MG63 (cell line): Measurements from ENCODE around the gene F11. TPM values are rescaled to one million over a fixed set of nuclear protein-coding genes. Genes with fewer than 3 reads are reported as not detected.

ENCODE experiments used
- DNase-seq: peaks from one replicate; pipeline ENCODE4 v3.0.0-alpha.2; 2020
- H3K27me3 ChIP-seq: fragments of 250-450 bp; sonication (Bioruptor Pico); 2 replicates; pipeline ENCODE4 v1.5.1; 2020; ENCODE audit warnings: mild to moderate bottlenecking, moderate library complexity
- H3K36me3 ChIP-seq: fragments of 250-450 bp; sonication (Bioruptor Pico); 2 replicates; pipeline ENCODE4 v1.5.1; 2020; ENCODE audit warnings: mild to moderate bottlenecking, moderate library complexity
- H3K4me3 ChIP-seq: fragments of 250-450 bp; sonication (Bioruptor Pico); 2 replicates; pipeline ENCODE4 v1.5.1; 2020; ENCODE audit warnings: mild to moderate bottlenecking, moderate library complexity
- H3K9me3 ChIP-seq: fragments of 250-450 bp; sonication (Bioruptor Pico); 2 replicates; pipeline ENCODE4 v1.5.1; 2020; ENCODE audit warnings: mild to moderate bottlenecking, moderate library complexity
- total RNA-seq: library from RNA; depleted of rRNA; stranded (reverse); fragments of >200 nt; shearing (Covaris generic); gene quantifications from 2 replicates; pipeline ENCODE4 v1.2.3, GENCODE V29; 2014; ENCODE audit warnings: low replicate concordance; rRNA removed

Gene F11
- total RNA-seq, 1 experiment from 2014 or later = not detected

DNA sequence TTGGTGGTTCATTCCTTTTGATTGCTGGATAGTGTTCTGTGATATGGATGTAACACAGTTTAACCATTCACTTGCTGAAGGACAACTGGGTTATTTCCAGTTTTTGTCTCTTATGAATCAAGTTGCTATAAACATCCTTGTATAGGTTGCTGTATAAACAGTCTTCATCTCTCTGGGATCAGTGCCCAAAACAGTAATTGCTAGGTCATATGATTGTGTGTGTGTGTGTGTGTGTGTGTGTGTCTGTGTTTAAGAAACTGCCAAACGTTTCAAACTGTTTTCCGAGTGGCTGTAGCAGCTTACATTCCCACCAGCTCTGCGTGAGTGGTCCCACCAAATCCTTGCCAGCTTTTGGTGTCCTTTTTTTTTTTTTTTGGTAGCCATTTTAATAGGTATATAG lies 60.4 kb downstream of the F11 start:
- no peaks in the 10 kb centered on the region for H3K36me3 ChIP-seq
- H3K9me3 ChIP-seq = no peaks in the 10 kb centered on the region
- DNase-seq = no peak
- H3K27me3 ChIP-seq = no peaks in the 10 kb centered on the region
- H3K4me3 ChIP-seq = no peak overlapping the region

DNA sequence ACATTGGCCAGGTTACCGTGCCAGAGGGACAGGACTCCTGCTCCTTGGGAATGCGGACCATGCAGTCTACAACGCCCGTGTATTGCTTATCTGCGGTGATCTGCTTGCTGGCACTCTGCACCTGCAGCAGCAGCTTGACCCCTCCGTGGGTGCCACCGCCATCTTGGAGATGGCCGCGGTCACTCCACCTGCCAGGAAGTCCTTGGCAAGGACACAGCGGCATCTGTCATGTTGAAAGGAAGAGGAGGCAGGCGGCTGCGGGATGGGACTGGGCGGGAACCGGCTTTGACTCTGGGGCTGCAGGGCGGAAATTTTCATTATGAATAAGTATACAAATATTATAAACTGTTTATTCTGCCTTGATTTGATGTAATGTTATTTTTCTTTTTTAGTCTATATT lies 63.4 kb downstream of the F11 start:
- H3K36me3 ChIP-seq = no peaks in the 10 kb centered on the region
- no peak for DNase-seq
- H3K4me3 ChIP-seq = no peak overlapping the region
- H3K27me3 ChIP-seq = no peaks in the 10 kb centered on the region
- H3K9me3 ChIP-seq = no peaks in the 10 kb centered on the region

DNA sequence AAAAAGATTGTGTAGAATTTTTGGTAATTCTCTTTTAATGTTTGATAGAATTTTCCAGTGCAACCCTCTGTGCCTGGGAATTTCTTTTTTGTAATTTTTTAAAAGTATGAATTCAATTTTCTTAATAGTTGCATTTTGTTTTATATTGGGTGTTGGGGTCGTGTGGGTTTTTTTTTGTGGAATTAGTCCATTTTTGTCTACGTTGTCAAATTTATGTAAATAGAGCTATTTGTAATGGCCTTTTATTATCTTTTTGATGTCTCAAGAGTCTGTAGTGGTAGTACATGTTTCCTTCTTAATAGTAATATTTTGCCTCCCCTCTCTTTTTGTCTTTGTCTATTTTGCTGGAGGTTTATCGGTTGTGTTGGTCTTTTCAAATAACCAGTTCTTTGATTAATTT lies 64.4 kb downstream of the F11 start:
- Histone ChIP-seq H3K27me3 (no peaks in the 10 kb centered on the region), H3K4me3 (no peak overlapping the region), H3K9me3 (no peaks in the 10 kb centered on the region), H3K36me3 (no peaks in the 10 kb centered on the region)
- DNase-seq = no peak

DNA sequence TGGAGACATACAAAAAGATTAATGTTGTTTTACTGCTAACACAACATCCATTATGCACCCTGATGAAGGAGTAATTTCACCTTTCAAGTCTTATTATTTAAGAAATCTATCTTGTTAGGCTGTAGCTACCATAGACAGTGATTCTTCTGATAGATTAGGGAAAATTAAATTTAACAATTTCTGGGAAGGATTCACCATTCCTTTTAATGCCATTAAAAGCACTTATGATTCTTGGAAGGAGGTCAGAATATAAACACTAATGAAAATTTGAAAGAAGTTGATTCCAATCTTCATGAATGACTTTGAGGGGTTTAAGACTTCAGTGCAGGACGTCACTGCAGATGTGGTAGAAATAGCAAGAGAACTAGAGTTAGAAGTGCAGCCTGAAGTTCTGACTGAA lies 69.8 kb downstream of the F11 start:
- no peaks in the 10 kb centered on the region for H3K27me3 ChIP-seq
- no peaks in the 10 kb centered on the region for H3K36me3 ChIP-seq
- H3K9me3 ChIP-seq = no peaks in the 10 kb centered on the region
- H3K4me3 ChIP-seq = no peak overlapping the region
- DNase-seq = no peak

Other genes with a start within 250 kb of the F11 start
- gene TLR3, start 197.0 kb upstream of the F11 start, total RNA-seq = 7.4 and 7.7 TPM in 2 replicates
- 7.3 and 12.5 TPM in 2 replicates for gene FAM149A, start 161.5 kb upstream of the F11 start, total RNA-seq
- gene CYP4V2, start 74.6 kb upstream of the F11 start, total RNA-seq = 15.2 and 22.0 TPM in 2 replicates
- gene KLKB1, start 38.7 kb upstream of the F11 start, total RNA-seq = not detected in 2 replicates